Peyer's patch (tissue), 4 donors: ENCODE measurements around the gene MRPL51.

Experiments used
- CTCF ChIP-seq, 6 experiments: fragments of 450-650 bp in 4 of 6; fragments of 200-600 bp in 2 of 6; sonication (generic) in 1 of 6; IDR thresholded peaks; one replicate each; pipeline ENCODE4 v1.5.1; 2017 to 2019; ENCODE audit warnings: antibody characterized with exemption in 6 of 6, mild to moderate bottlenecking in 3 of 6, moderate library complexity in 1 of 6
- POLR2A ChIP-seq, 2 donors: fragments of 450-650 bp; IDR thresholded peaks; one replicate each; pipeline ENCODE4 v1.5.1; 2017; ENCODE audit warnings: antibody characterized with exemption in 2 of 2, mild to moderate bottlenecking in 2 of 2, moderate library complexity in 2 of 2

GRCh38 chr12:6460751-6461371 is 32.2 kb downstream of the MRPL51 start:
- no peak for TF ChIP-seq CTCF (IDR thresholded peaks at IDR 0.05)
- no peak for TF ChIP-seq POLR2A (IDR thresholded peaks at IDR 0.05)
